Stomach (tissue), 9 donors: Measurements from ENCODE around the gene TNRC6A. TPM values are rescaled to one million over a fixed set of nuclear protein-coding genes. Genes with fewer than 3 reads are reported as not detected.
"Not testable (repeated sequence)": the region's sequence is repeated elsewhere in the genome, so short reads cannot be mapped to it uniquely, and the experiment has no call there.

Source experiments
- DNase-seq, 2 donors: peaks; one replicate each; pipeline versions ENCODE4 v3.0.0 to v3.0.0-alpha.2; 2013 to 2019
- H3K27ac ChIP-seq, 5 donors: fragments of 200-600 bp in 4 of 5; sonication (generic) in 4 of 5; one replicate each; pipeline ENCODE4 v1.5.1; 2013 to 2019; ENCODE audit warnings: mild to moderate bottlenecking in 1 of 5, moderate library complexity in 1 of 5
- H3K27me3 ChIP-seq, 3 donors: fragments of 200-600 bp; sonication (generic); one replicate each; pipeline ENCODE4 v1.5.1; 2017 to 2019; ENCODE audit warnings: mixed run types in 1 of 3
- H3K36me3 ChIP-seq, 4 donors: fragments of 200-600 bp; sonication (generic); 1 replicate in 3 of 4; 2 replicates in 1 of 4; pipeline ENCODE4 v1.5.1; 2016 to 2019
- H3K4me1 ChIP-seq, 4 donors: fragments of 200-600 bp; sonication (generic); one replicate each; pipeline ENCODE4 v1.5.1; 2016 to 2019
- H3K4me3 ChIP-seq, 4 donors: fragments of 200-600 bp; sonication (generic) in 3 of 4; one replicate each; pipeline ENCODE4 v1.5.1; 2016 to 2019; ENCODE audit warnings: mild to moderate bottlenecking in 1 of 4
- H3K9me3 ChIP-seq, 4 donors: fragments of 200-600 bp; sonication (generic); one replicate each; pipeline ENCODE4 v1.5.1; 2016 to 2019
- CTCF ChIP-seq, 7 experiments: fragments of 450-650 bp in 4 of 7; fragments of 200-600 bp in 3 of 7; sonication (generic) in 3 of 7; IDR thresholded peaks; one replicate each; pipeline ENCODE4 v1.5.1; 2016 to 2019; ENCODE audit warnings: antibody characterized with exemption in 7 of 7, control low read depth in 2 of 7, mild to moderate bottlenecking in 1 of 7
- EP300 ChIP-seq: sonication (generic); formaldehyde crosslinking; IDR thresholded peaks from one replicate; pipeline ENCODE4 v1.6.1; 2017; ENCODE audit warnings: antibody characterized with exemption
- POLR2A ChIP-seq, 4 donors: fragments of 450-650 bp; IDR thresholded peaks; one replicate each; pipeline ENCODE4 v1.6.1; 2016; ENCODE audit warnings: antibody characterized with exemption in 4 of 4, control low read depth in 2 of 4, mild to moderate bottlenecking in 1 of 4, moderate library complexity in 1 of 4
- POLR2AphosphoS5 ChIP-seq, 3 donors: sonication (generic); formaldehyde crosslinking; IDR thresholded peaks; one replicate each; pipeline ENCODE4 v1.6.1; 2016; ENCODE audit warnings: antibody characterized with exemption in 3 of 3
- WGBS, 5 donors: extraction: QIAGEN DNeasy Blood & Tissue Kit in 3 of 5; methylation state at CpG; one replicate each; pipeline versions ENCODE4 v1.1.5 to v1.1.7; 2013 to 2018; 5-methylcytosine and 5-hydroxymethylcytosine counted together
- intact Hi-C: fragments of 100-400 bp; cut with DNase I; formaldehyde crosslinking; loops from one replicate; pipeline ENCODE4 v1.15.1; 2023; ENCODE audit warnings: low total_unique reads
- polyA plus RNA-seq, 3 donors: library from polyadenylated mRNA; stranded (reverse); fragments of 200-250 nt; gene quantifications; one replicate each; pipeline ENCODE4 v1.2.3, GENCODE V29; 2013
- total RNA-seq, 5 donors: library from RNA; depleted of rRNA; stranded (reverse); fragments of >200 nt; gene quantifications; one replicate each; pipeline versions ENCODE4 v1.1.0 to v1.2.3, GENCODE V29; 2014 to 2016
- donor health status: healthy with polysubstance abuse.
- donor health status: Bipolar disorder and iron deficiency.
- donor health status: healthy.

Gene TNRC6A
- total and polyA plus RNA-seq, 8 donors, result 6.8 to 59.6 (median 41.3) TPM

DNA sequence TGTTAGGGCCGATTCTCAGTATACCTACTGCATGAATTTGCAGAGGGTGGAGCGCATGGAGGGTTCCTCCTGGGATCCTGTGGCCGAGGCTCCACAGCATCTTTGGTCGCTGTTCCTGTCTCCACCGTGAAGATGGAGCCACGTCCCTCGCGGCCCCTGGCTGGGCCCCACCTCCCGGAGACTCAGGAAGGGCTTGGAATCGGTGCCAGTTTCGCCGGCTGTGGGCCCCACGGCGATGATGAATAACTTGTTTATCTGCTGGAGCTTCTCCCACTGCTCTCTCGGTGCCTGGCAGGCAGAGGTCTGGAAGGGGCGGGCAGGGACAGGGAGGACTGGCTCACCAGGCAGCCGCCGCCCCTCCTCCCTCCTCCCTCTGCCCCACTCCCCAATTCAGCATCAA is 124.4 kb downstream of the TNRC6A start:
- no peak overlapping the region for H3K27ac ChIP-seq
- TF ChIP-seq POLR2AphosphoS5 (IDR thresholded peaks at IDR 0.05) (no peak), EP300 (no peak), POLR2A (IDR thresholded peaks at IDR 0.05) (no peak), CTCF (IDR thresholded peaks at IDR 0.05) (no peak)
- H3K36me3 ChIP-seq, result no peaks in the 10 kb centered on the region
- H3K9me3 ChIP-seq, result no peaks in the 10 kb centered on the region
- H3K27me3 ChIP-seq, result no peaks in the 10 kb centered on the region
- intact Hi-C loops, result no loop called here
- peak in 1 of 2 donors; percentile 61 for DNase-seq
- WGBS, 5 donors, result 7 to 23% (median 15%) methylated on average over 15 to 18 of the region's 18 CpGs
- peaks cover 4 to 19% (median 11%) of the 10 kb centered on the region in 4 donors for H3K4me1 ChIP-seq
- H3K4me3 ChIP-seq, result peak overlapping the region in 1 of 4 donors; percentile 8

DNA sequence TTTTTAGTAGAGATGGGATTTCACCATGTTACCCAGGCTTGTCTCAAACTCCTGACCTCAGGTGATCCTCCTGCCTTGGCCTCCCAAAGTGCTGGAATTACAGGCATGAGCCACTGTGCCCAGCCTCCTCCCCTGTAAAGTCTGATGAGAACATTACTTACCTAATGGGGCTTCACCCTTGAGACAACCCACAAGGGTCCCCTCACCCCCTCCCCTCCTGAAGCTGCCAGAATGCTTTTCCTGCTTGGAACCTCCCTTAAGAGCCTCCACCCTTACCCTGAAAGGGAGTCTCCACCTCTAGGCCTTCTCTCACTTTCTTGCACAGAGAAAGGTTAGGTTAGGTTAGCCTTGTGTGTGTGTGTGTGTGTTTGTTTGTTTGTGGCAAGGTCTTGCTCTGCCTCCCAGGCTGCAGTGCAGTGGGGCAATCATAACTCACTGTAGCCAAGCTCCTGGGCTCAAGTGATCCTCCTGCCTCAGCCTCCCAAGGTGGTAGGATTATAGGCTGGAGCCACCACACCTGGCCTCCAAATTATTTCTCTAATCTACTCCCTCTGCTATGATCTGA is 125.2 kb downstream of the TNRC6A start:
- intact Hi-C loops, result no loop called here
- Histone ChIP-seq H3K4me1 (peaks cover 4 to 19% (median 11%) of the 10 kb centered on the region in 4 donors), H3K36me3 (no peaks in the 10 kb centered on the region), H3K9me3 (no peaks in the 10 kb centered on the region), H3K4me3 (no peak overlapping the region), H3K27me3 (no peaks in the 10 kb centered on the region), H3K27ac (no peak overlapping the region)
- DNase-seq, result no peak
- no peak for TF ChIP-seq CTCF (IDR thresholded peaks at IDR 0.05)

DNA sequence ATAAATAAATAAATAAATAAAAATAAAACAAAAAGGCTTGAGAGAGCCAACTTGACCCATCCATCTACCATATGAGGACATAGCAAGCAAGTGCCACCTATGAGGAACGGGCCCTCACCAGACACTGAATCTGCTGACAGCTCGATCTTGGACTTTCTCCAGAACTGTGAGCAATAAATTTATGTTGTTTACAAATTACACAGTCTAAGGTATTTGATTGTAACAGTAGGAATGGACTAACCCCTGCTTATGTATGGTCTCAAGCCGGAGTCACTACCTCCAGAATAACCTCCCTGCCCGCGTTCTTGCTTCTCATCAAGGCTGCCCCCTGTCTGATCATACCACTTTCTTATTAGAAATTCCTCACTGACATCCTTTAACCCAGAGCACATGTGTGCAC is 126.2 kb downstream of the TNRC6A start:
- Histone ChIP-seq H3K4me3 (no peak overlapping the region), H3K36me3 (no peaks in the 10 kb centered on the region), H3K27ac (no peak overlapping the region), H3K4me1 (peaks cover 4 to 19% (median 11%) of the 10 kb centered on the region in 4 donors), H3K27me3 (no peaks in the 10 kb centered on the region), H3K9me3 (no peaks in the 10 kb centered on the region)
- WGBS, 5 donors, result 67 to 78% (median 77%) methylated on average over 5 of the region's 5 CpGs
- no peak for DNase-seq
- intact Hi-C loops, result no loop called here
- no peak for TF ChIP-seq EP300
- TF ChIP-seq POLR2AphosphoS5 (IDR thresholded peaks at IDR 0.05), result no peak

- peaks cover 4 to 17% (median 8%) of the 10 kb centered on the region in 4 donors for H3K4me1 ChIP-seq
- DNase-seq, H3K27me3 ChIP-seq, intact Hi-C loops, H3K4me3 ChIP-seq, H3K9me3 ChIP-seq, H3K36me3 ChIP-seq, H3K27ac ChIP-seq: not testable (repeated sequence)
- 76 to 87% (median 84%) methylated on average over 8 of the region's 8 CpGs for WGBS, 5 donors
Measured at GRCh38 chr16:24856871-24857270, 127.4 kb downstream of the TNRC6A start.

DNA sequence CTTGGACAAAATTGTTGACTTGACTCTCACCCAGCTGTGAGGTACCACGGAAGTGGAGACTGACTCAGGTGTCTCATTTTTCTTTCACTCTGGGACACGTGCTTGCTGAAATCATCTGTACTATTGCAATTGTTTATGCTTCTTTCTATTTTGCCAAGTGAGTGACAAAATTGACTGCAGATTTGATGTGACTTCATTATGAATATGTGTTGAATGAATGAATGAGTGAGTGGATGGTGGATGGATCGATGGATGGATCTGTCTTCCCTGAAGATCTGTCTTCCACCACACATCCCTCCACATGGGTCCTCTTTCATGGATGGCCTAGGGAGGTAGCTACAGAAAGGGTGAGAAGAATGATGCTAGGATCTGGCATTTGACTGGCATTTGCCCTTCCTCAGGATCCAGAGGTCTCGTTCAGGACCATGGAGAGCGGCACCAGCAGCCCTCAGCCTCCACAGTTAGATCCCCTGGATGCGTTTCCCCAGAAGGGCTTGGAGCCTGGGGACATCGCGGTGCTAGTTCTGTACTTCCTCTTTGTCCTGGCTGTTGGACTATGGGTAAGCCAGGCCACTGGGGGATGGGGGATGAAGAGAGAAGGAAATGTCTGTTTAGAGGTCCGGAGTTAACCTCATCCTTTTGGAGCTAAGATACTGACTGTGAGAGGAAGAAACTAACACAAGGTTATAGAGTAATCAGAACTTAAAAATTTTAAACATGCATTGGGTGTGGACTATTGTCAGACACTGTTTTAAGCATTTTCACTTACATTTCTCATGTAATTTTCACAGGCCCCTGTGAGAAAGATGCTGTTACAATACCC is 129.0 kb downstream of the TNRC6A start:
- DNase-seq, result peak; percentile 39 to 84
- 27 to 35% (median 30%) methylated on average over 9 of the region's 9 CpGs for WGBS, 5 donors
- TF ChIP-seq POLR2AphosphoS5 (IDR thresholded peaks at IDR 0.05) (no peak), CTCF (IDR thresholded peaks at IDR 0.05) (no peak), EP300 (no peak), POLR2A (IDR thresholded peaks at IDR 0.05) (no peak)
- H3K9me3 ChIP-seq, result peaks cover 0 to under 1% (median 0%) of the 10 kb centered on the region in 4 donors
- no peaks in the 10 kb centered on the region for H3K36me3 ChIP-seq
- intact Hi-C loops, result no loop called here
- no peaks in the 10 kb centered on the region for H3K27me3 ChIP-seq
- H3K4me1 ChIP-seq, result peaks cover 4 to 13% (median 8%) of the 10 kb centered on the region in 4 donors
- no peak overlapping the region for H3K4me3 ChIP-seq
- no peak overlapping the region for H3K27ac ChIP-seq
